ENCODE results near the gene EIF4G3.
"Not testable (repeated sequence)": the region's sequence is repeated elsewhere in the genome, so short reads cannot be mapped to it uniquely, and the experiment has no call there.

Gene EIF4G3

GRCh38 chr1:21189421-21189820, 12.7 kb upstream of the EIF4G3 start:
- no peak for DNase-seq (ENCODE audit: low read depth in 1 of 2, low spot score in 1 of 2)

GRCh38 chr1:21188235-21188634, 11.5 kb upstream of the EIF4G3 start:
- DNase-seq (ENCODE audit: low read depth in 1 of 2, low spot score in 1 of 2), result no peak

- DNase-seq (ENCODE audit: low read depth in 1 of 2, low spot score in 1 of 2), result no peak
Observed at GRCh38 chr1:21185221-21185731, 8.6 kb upstream of the EIF4G3 start.

- DNase-seq (ENCODE audit: low read depth in 1 of 2, low spot score in 1 of 2), result no peak
Observed at GRCh38 chr1:21184276-21184675, 7.6 kb upstream of the EIF4G3 start.

- no peak for DNase-seq (ENCODE audit: low read depth in 1 of 2, low spot score in 1 of 2)
Observed at GRCh38 chr1:21182181-21182731, 5.6 kb upstream of the EIF4G3 start.

- DNase-seq (ENCODE audit: low read depth in 1 of 2, low spot score in 1 of 2), result not testable (repeated sequence)
Observed at GRCh38 chr1:21178271-21178670, 1.6 kb upstream of the EIF4G3 start.

DNA sequence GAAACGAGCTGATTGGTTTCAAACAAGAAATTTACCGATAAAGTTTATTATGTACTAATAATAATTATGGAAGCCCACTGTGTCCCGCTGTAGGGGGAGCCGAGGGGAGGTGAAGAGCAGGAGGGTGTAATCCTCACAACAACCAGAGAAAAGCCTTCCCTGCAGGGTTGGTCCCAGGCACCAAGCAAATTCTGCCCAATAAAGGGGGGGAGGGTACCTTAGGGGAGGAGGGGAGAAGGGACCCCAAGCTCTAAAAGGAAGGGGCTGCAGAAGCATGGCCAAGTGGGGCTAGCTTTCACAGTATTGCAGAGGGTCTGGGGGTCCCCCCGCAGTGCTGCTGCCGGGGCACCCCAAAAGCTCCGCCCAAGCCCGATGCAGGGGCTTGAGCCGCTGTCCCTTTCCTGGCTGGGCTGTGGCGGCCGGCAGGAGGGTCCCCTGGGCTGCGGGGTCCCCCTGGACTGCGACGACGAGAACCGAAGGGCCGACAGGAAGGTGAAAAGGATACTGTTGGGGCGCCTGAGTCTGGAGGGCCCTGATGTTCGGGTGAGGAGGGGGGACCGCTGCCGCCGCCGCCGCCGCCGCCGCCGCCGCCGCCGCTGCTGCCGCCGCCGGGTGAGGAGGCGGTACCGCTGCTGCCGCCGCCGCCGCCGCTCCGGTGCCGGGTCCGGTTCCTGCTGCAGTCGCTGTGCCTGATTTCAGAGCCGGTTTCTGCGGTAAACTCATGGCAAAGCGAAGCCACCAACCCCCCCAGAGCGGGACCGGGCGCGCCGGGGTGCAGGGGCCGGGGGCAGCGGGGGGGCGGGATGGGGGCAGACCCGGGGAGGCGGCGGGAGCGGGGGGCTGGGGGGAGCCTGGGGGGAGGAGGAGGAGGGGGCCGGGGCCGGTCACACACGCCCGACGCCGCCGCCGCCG, 771 bp downstream of the EIF4G3 start:
- DNase-seq (ENCODE audit: low read depth in 1 of 2, low spot score in 1 of 2), result peak; percentile 8 to 34

DNA sequence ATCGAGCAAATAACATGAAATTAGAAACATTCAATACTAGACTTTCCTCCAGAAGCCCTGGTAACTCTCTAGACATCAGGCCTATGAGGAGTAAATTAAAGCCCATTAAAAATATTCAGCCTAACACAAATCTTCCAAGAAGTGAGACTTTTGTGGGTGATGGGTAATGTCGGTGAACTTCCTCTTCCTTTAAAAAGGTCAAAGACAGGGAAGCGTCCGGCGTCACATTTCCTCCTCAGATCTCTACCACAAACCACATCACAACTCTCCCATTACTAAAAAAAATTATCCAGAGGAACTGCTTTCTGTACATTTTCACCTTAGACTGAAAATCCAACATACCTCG, 1.4 kb downstream of the EIF4G3 start:
- DNase-seq (ENCODE audit: low read depth in 1 of 2, low spot score in 1 of 2), result no peak

- DNase-seq (ENCODE audit: low read depth in 1 of 2, low spot score in 1 of 2), result no peak
Observed at GRCh38 chr1:21174654-21175323, 1.9 kb downstream of the EIF4G3 start.

GRCh38 chr1:21174230-21174629, 2.5 kb downstream of the EIF4G3 start:
- DNase-seq (ENCODE audit: low read depth in 1 of 2, low spot score in 1 of 2), result no peak

DNA sequence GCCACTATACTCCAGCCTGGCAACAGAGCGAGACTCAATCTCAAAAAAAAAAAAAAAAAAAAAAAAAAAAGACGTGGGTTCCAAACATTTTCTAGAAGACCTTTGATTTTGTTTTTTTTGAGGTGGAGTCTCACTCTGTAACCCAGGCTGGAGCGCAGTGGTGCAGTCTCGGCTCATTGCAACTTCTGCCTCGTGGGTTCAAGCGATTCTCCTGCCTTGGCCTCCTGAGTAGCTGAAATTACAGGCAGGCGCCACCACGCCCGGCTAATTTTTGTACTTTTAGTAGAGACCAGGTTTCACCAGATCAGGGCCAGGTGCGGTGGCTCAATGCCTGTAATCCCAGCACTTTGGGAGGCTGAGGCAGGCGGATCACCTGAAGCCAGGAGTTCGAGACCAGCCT, 3.6 kb downstream of the EIF4G3 start:
- not testable (repeated sequence) for DNase-seq (ENCODE audit: low read depth in 1 of 2, low spot score in 1 of 2)

DNA sequence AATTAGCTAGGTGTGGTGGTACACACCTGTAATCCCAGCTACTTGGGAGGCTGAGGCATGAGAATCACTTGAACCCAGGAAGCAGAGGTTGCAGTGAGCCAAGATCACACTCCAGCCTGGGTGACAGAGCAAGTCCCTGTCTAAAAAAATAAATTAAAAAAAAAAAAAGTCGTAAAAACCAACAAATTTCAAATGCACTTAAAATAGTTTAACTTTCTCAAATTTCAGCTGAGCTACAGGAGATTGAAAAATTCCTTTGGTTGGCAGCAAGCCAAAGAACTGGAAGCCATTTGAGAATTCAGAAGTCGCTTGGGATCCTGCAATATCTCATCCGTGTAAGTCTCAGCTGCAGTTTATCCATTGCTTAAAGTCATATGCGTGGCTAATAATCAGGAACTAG, 5.9 kb downstream of the EIF4G3 start:
- DNase-seq (ENCODE audit: low read depth in 1 of 2, low spot score in 1 of 2), result not testable (repeated sequence)

DNA sequence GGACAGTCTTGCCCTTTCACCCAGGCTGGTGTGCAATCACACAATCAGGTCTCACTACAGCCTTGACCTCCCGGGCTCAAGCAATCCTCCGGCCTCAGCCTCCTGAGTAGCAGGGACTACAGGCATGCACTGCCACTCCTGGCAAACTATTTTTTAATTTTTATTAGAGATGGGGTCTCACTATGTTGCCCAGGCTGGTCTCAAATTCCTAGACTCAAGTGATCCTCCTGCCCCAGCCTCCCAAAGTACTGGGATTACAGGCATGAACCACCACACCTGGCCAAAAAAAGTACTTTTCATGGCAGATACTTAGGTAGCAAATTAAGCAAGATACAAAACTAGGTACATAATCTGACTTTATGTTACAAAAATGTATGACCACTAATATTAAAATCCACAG, 8.3 kb downstream of the EIF4G3 start:
- no peak for DNase-seq (ENCODE audit: low read depth in 1 of 2, low spot score in 1 of 2)

DNA sequence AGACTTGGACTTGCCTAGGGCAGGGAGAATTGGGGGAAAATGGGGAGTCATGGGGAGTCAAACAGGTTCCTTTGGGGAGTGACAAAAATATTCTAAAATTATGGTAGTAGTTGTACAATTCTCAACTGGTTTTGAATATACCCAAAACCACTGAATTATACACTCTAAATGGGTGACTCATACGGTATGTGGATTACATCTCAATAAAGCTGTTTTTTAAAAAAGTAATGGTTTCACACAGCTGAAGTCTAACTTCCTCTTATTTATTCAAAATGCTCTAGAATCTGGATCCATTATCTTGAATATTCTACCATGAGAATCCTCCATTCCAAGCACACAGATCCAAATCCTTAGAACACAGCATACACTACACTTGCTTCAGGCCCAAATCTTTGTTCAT, 11.1 kb downstream of the EIF4G3 start:
- no peak for DNase-seq (ENCODE audit: low read depth in 1 of 2, low spot score in 1 of 2)

GRCh38 chr1:21165076-21165475, 11.6 kb downstream of the EIF4G3 start:
- no peak for DNase-seq (ENCODE audit: low read depth in 1 of 2, low spot score in 1 of 2)

DNA sequence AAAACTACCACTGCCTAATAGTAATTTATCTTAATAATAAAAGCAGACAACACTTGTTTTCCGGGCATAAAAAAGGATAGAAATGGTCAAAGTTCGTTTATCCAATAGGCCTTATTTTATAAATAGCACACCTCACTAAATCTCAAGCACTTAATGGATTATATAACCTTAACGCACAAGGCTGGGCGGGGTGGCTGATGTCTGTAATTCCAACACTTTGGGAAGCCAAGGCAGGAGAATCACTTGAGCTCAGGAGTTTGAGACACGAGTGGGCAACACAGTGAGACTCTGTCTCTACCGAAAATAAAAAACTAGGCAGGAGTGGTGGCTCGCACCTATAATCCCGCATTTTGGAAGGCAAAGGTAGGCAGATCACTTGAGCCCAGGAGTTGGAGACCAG, 12.4 kb downstream of the EIF4G3 start:
- no peak for DNase-seq (ENCODE audit: low read depth in 1 of 2, low spot score in 1 of 2)

- no peak for DNase-seq (ENCODE audit: low read depth in 1 of 2, low spot score in 1 of 2)
Observed at GRCh38 chr1:21162740-21163464, 13.8 kb downstream of the EIF4G3 start.

GRCh38 chr1:21161842-21162241, 14.9 kb downstream of the EIF4G3 start:
- DNase-seq (ENCODE audit: low read depth in 1 of 2, low spot score in 1 of 2), result no peak

DNA sequence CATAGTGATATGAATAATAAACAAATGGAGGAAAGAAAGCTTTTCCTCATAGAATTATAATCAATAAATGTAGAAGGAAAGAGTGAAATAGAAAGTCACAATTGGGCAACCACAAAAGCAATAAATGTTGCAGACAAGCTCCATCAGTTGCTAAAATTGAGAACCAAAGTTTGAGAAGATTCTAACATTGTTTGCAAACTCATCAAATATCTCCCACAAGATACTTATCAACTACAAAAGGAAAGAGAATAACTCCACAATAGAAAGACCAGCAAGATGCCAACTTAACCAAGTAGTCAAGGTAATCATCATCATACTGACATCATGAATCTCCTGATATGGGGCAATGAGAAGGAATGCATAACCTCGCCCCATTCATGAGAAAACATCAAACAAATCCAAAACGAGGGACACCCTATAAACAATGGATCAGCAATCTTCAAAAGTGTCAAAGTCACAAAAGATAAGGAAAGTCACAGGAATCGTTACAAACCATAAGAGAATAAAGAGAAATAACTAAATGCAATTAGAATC, 16.4 kb downstream of the EIF4G3 start:
- no peak for DNase-seq (ENCODE audit: low read depth in 1 of 2, low spot score in 1 of 2)

- DNase-seq (ENCODE audit: low read depth in 1 of 2, low spot score in 1 of 2), result no peak
Observed at GRCh38 chr1:21157868-21158267, 18.8 kb downstream of the EIF4G3 start.

DNA sequence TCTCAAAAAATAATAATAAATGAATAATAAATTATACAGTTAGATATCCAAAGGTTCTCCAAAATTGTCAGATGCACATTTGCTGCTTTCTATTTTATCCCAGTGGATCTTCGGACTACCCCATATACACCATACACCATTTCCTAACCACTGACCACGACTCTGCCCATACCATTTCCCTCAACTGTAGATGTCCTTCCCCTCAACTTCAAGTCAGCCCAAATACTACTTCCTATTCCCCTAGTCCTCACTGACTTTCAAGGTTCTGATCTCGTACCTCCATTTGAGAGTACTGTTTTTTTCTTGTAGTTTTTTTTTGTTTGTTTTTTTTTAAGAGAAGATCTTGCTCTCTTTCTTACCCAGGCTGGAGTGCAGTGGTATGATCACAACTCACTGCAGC, 19.6 kb downstream of the EIF4G3 start:
- no peak for DNase-seq (ENCODE audit: low read depth in 1 of 2, low spot score in 1 of 2)
